Measurements from ENCODE around the gene TNFRSF8. TPM values are rescaled to one million over a fixed set of nuclear protein-coding genes. Genes with fewer than 3 reads are reported as not detected.

The TNFRSF8 gene
- total RNA-seq, 5 donors from 2014 or later (not counting 1 experiment from before 2014, with no cell fraction given), result 0.20 to 0.53 (median 0.33) TPM; not detected in 1

GRCh38 chr1:12080773-12081556 is 17.9 kb downstream of the TNFRSF8 start:
- H3K4me3 ChIP-seq (ENCODE audit: control insufficient read depth in 1 of 2, extremely low read depth in 1 of 2, low read length in 1 of 2), result no peak overlapping the region
- peaks cover 0 to 10% of the 10 kb centered on the region in 2 experiments for H3K27me3 ChIP-seq (replicated peaks in 1 of 2; ENCODE audit: control insufficient read depth in 2 of 2, extremely low read depth in 1 of 2, insufficient read depth in 2 of 2, low read length in 1 of 2)
- CTCF ChIA-PET, result no interaction called here
- no peak overlapping the region for H3K27ac ChIP-seq (ENCODE audit: low read length)
- no peak overlapping the region for H3K27ac Mint-ChIP-seq
- POLR2A ChIA-PET, result no interaction called here
- no peaks in the 10 kb centered on the region for H3K36me3 ChIP-seq (ENCODE audit: control insufficient read depth in 2 of 2, extremely low read depth in 1 of 2, insufficient read depth in 1 of 2, low read length in 1 of 2)
- H3K4me1 ChIP-seq (ENCODE audit: control insufficient read depth in 1 of 2, extremely low read depth in 1 of 2, insufficient read depth in 2 of 2, low read length in 2 of 2), result peaks cover 0 to 22% of the 10 kb centered on the region in 2 experiments
- H3K4me1 Mint-ChIP-seq, result peaks cover 12 to 20% (median 13%) of the 10 kb centered on the region in 3 donors
- H3K4me3 Mint-ChIP-seq, result no peak overlapping the region
- no peak for DNase-seq
- ATAC-seq (replicated peaks in 1 of 4), result no peak
- 95% methylated on average over 2 of the region's 9 CpGs for WGBS (ENCODE audit: insufficient coverage)
- H3K27me3 Mint-ChIP-seq, result no peaks in the 10 kb centered on the region
- peaks cover 11 to 18% (median 14%) of the 10 kb centered on the region in 3 donors for H3K9me3 Mint-ChIP-seq
- H3K36me3 Mint-ChIP-seq, result no peaks in the 10 kb centered on the region
- H3K9me3 ChIP-seq, result no peaks in the 10 kb centered on the region

DNA sequence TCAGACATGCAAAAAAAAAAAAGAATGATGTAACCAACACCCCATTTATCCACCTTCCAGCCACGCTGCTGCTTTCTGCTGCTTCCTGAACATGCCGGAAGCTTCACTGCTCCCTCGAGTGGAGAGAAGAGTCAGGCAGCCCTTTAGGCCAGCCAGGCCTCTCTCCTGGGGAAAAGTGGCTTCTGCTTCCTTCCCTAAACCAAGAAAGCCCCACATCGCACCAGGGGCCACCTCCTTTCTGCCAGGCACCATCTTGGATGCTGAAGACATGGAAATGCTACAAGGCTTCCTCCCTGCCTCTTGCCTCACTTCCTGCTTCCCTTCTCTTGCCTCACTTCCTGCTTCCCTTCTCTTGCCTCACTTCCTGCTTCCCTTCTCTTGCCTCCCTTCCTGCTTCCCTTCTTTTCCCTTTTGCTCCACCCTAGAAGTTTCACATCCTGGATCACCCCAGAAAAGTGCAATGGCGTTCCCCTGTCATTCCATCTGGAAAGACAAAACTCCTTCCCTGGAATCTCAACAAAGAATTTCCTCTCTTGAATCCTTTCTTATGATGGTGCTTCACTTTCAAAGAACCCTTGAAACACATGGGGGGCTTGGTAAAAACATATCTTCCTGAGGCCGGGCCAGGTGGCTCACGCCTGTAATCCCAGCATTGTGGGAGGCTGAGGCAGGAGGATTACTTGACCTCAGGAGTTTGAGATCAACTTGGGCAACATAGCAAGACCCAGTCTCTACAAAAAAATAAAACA is 18.7 kb downstream of the TNFRSF8 start:
- Histone ChIP-seq H3K36me3 (ENCODE audit: control insufficient read depth in 2 of 2, extremely low read depth in 1 of 2, insufficient read depth in 1 of 2, low read length in 1 of 2) (no peaks in the 10 kb centered on the region), H3K9me3 (no peaks in the 10 kb centered on the region), H3K4me1 (ENCODE audit: control insufficient read depth in 1 of 2, extremely low read depth in 1 of 2, insufficient read depth in 2 of 2, low read length in 2 of 2) (peaks cover 0 to 22% of the 10 kb centered on the region in 2 experiments), H3K27ac (ENCODE audit: low read length) (no peak overlapping the region), H3K27me3 (replicated peaks in 1 of 2; ENCODE audit: control insufficient read depth in 2 of 2, extremely low read depth in 1 of 2, insufficient read depth in 2 of 2, low read length in 1 of 2) (peaks cover 0 to 6% of the 10 kb centered on the region in 2 experiments), H3K4me3 (ENCODE audit: control insufficient read depth in 1 of 2, extremely low read depth in 1 of 2, low read length in 1 of 2) (no peak overlapping the region)
- Mint-ChIP-seq H3K4me3 (peak overlapping the region in 1 of 3 donors; percentile 47), H3K27ac (peak overlapping the region in 1 of 2 donors; percentile 50), H3K4me1 (peaks cover 15 to 24% (median 16%) of the 10 kb centered on the region in 3 donors), H3K9me3 (peaks cover 11 to 23% (median 14%) of the 10 kb centered on the region in 3 donors), H3K27me3 (no peaks in the 10 kb centered on the region), H3K36me3 (no peaks in the 10 kb centered on the region)
- no peak for ATAC-seq (replicated peaks in 1 of 4)
- DNase-seq, result no peak
- CTCF ChIA-PET, result no interaction called here
- WGBS (ENCODE audit: insufficient coverage), result 100% methylated on average over 4 of the region's 7 CpGs
- POLR2A ChIA-PET, result no interaction called here

- Mint-ChIP-seq H3K4me3 (no peak overlapping the region), H3K4me1 (peaks cover 23 to 33% (median 27%) of the 10 kb centered on the region in 3 donors), H3K27me3 (no peaks in the 10 kb centered on the region), H3K27ac (no peak overlapping the region), H3K9me3 (peaks cover 11 to 27% (median 14%) of the 10 kb centered on the region in 3 donors), H3K36me3 (no peaks in the 10 kb centered on the region)
- CTCF ChIA-PET, result no interaction called here
- Histone ChIP-seq H3K4me3 (ENCODE audit: control insufficient read depth in 1 of 2, extremely low read depth in 1 of 2, low read length in 1 of 2) (no peak overlapping the region), H3K27me3 (replicated peaks in 1 of 2; ENCODE audit: control insufficient read depth in 2 of 2, extremely low read depth in 1 of 2, insufficient read depth in 2 of 2, low read length in 1 of 2) (peaks cover 0 to 6% of the 10 kb centered on the region in 2 experiments), H3K36me3 (ENCODE audit: control insufficient read depth in 2 of 2, extremely low read depth in 1 of 2, insufficient read depth in 1 of 2, low read length in 1 of 2) (no peaks in the 10 kb centered on the region), H3K27ac (ENCODE audit: low read length) (no peak overlapping the region), H3K9me3 (no peaks in the 10 kb centered on the region), H3K4me1 (ENCODE audit: control insufficient read depth in 1 of 2, extremely low read depth in 1 of 2, insufficient read depth in 2 of 2, low read length in 2 of 2) (peaks cover 2 to 31% of the 10 kb centered on the region in 2 experiments)
- DNase-seq (no peak), ATAC-seq (replicated peaks in 1 of 4) (no peak)
- 94% methylated on average over 3 of the region's 4 CpGs for WGBS (ENCODE audit: insufficient coverage)
- POLR2A ChIA-PET, result no interaction called here
These were observed 19.9 kb downstream of the TNFRSF8 start for GRCh38 chr1:12082988-12083387.

DNA sequence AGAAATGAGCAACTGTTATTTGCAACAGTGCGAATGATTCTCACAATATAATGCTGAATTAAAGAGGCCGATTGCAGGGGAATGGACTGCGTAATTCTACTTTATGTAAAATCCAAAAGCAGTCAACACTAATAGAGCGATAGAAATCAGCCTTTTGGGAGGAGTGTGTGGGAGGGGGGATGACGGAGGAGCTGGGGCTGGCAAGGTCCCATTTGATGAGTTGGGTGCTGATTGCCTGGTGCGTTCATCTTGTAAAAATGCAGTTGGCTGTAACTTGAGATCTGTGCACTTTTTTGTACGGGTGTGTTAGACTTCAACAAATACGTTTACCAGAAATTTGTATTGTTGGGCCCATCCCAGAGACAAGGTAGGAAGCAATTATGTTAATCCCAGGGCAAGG is 20.7 kb downstream of the TNFRSF8 start:
- Mint-ChIP-seq H3K27ac (peak overlapping the region in 1 of 2 donors; percentile 12), H3K4me3 (no peak overlapping the region), H3K36me3 (no peaks in the 10 kb centered on the region), H3K9me3 (peaks cover 11 to 27% (median 14%) of the 10 kb centered on the region in 3 donors), H3K27me3 (no peaks in the 10 kb centered on the region), H3K4me1 (peaks cover 31 to 39% (median 35%) of the 10 kb centered on the region in 3 donors)
- 88% methylated on average over 4 of the region's 8 CpGs for WGBS (ENCODE audit: insufficient coverage)
- ChIA-PET POLR2A (no interaction called here), CTCF (no interaction called here)
- Histone ChIP-seq H3K9me3 (no peaks in the 10 kb centered on the region), H3K27me3 (replicated peaks in 1 of 2; ENCODE audit: control insufficient read depth in 2 of 2, extremely low read depth in 1 of 2, insufficient read depth in 2 of 2, low read length in 1 of 2) (peaks cover 0 to 6% of the 10 kb centered on the region in 2 experiments), H3K4me1 (ENCODE audit: control insufficient read depth in 1 of 2, extremely low read depth in 1 of 2, insufficient read depth in 2 of 2, low read length in 2 of 2) (peaks cover 10 to 37% of the 10 kb centered on the region in 2 experiments), H3K27ac (ENCODE audit: low read length) (no peak overlapping the region), H3K36me3 (ENCODE audit: control insufficient read depth in 2 of 2, extremely low read depth in 1 of 2, insufficient read depth in 1 of 2, low read length in 1 of 2) (no peaks in the 10 kb centered on the region), H3K4me3 (ENCODE audit: control insufficient read depth in 1 of 2, extremely low read depth in 1 of 2, low read length in 1 of 2) (no peak overlapping the region)
- ATAC-seq (replicated peaks in 1 of 4), result no peak
- DNase-seq, result no peak

- Mint-ChIP-seq H3K4me1 (peaks cover 42 to 55% (median 50%) of the 10 kb centered on the region in 3 donors), H3K36me3 (no peaks in the 10 kb centered on the region), H3K27ac (peak overlapping the region; percentile 23 to 30), H3K9me3 (peaks cover 11 to 27% (median 14%) of the 10 kb centered on the region in 3 donors), H3K27me3 (no peaks in the 10 kb centered on the region), H3K4me3 (no peak overlapping the region)
- Histone ChIP-seq H3K4me3 (ENCODE audit: control insufficient read depth in 1 of 2, extremely low read depth in 1 of 2, low read length in 1 of 2) (no peak overlapping the region), H3K27me3 (replicated peaks in 1 of 2; ENCODE audit: control insufficient read depth in 2 of 2, extremely low read depth in 1 of 2, insufficient read depth in 2 of 2, low read length in 1 of 2) (no peaks in the 10 kb centered on the region), H3K9me3 (no peaks in the 10 kb centered on the region), H3K4me1 (ENCODE audit: control insufficient read depth in 1 of 2, extremely low read depth in 1 of 2, insufficient read depth in 2 of 2, low read length in 2 of 2) (peaks cover 23 to 50% of the 10 kb centered on the region in 2 experiments), H3K27ac (ENCODE audit: low read length) (no peak overlapping the region), H3K36me3 (ENCODE audit: control insufficient read depth in 2 of 2, extremely low read depth in 1 of 2, insufficient read depth in 1 of 2, low read length in 1 of 2) (no peaks in the 10 kb centered on the region)
- DNase-seq (no peak), ATAC-seq (replicated peaks in 1 of 4) (no peak)
- 84% methylated on average over 12 of the region's 14 CpGs for WGBS (ENCODE audit: insufficient coverage)
- ChIA-PET POLR2A (no interaction called here), CTCF (no interaction called here)
These were observed 22.6 kb downstream of the TNFRSF8 start for GRCh38 chr1:12085643-12086260.

- 8% methylated on average over 7 of the region's 9 CpGs for WGBS (ENCODE audit: insufficient coverage)
- H3K4me1 Mint-ChIP-seq, result peaks cover 41 to 50% (median 49%) of the 10 kb centered on the region in 3 donors
- H3K27me3 ChIP-seq (replicated peaks in 1 of 2; ENCODE audit: control insufficient read depth in 2 of 2, extremely low read depth in 1 of 2, insufficient read depth in 2 of 2, low read length in 1 of 2), result no peaks in the 10 kb centered on the region
- no peaks in the 10 kb centered on the region for H3K9me3 ChIP-seq
- no peaks in the 10 kb centered on the region for H3K27me3 Mint-ChIP-seq
- CTCF ChIA-PET, result interaction anchor here in 1 of 2 donors (0.6 to 1.1 kb wide), 2 partner anchors 9 to 37 kb away, joined by 3 read pairs; no protein-coding TSS in a partner anchor
- peaks cover under 1 to 21% (median 8%) of the 10 kb centered on the region in 3 donors for H3K9me3 Mint-ChIP-seq
- H3K36me3 Mint-ChIP-seq, result no peaks in the 10 kb centered on the region
- peaks cover 23 to 44% of the 10 kb centered on the region in 2 experiments for H3K4me1 ChIP-seq (ENCODE audit: control insufficient read depth in 1 of 2, extremely low read depth in 1 of 2, insufficient read depth in 2 of 2, low read length in 2 of 2)
- peak overlapping the region; percentile 24 to 83 (median 39) for H3K4me3 Mint-ChIP-seq
- H3K27ac Mint-ChIP-seq, result peak overlapping the region; percentile 81 to 90
- POLR2A ChIA-PET, result interaction anchor here in 1 of 2 donors (0.6 to 0.7 kb wide), 2 partner anchors 17 to 90 kb away, joined by 3 read pairs; no protein-coding TSS in a partner anchor
- no peaks in the 10 kb centered on the region for H3K36me3 ChIP-seq (ENCODE audit: control insufficient read depth in 2 of 2, extremely low read depth in 1 of 2, insufficient read depth in 1 of 2, low read length in 1 of 2)
- DNase-seq, result peak in 28 of 35 experiments; percentile 13 to 74 (median 30)
- peak overlapping the region; percentile 79 for H3K27ac ChIP-seq (ENCODE audit: low read length)
- peak overlapping the region in 1 of 2 donors; percentile 39 for H3K4me3 ChIP-seq (ENCODE audit: control insufficient read depth in 1 of 2, extremely low read depth in 1 of 2, low read length in 1 of 2)
- ATAC-seq (replicated peaks in 1 of 4), result peak; percentile 35 to 78 (median 64)
These were observed 24.8 kb downstream of the TNFRSF8 start for GRCh38 chr1:12087797-12088314.
